Measurements from ENCODE around the gene CDC42EP1. TPM values are rescaled to one million over a fixed set of nuclear protein-coding genes. Genes with fewer than 3 reads are reported as not detected.

Gene CDC42EP1
- polyA plus RNA-seq, 1 donor from 2014 or later, result 0.24 TPM

DNA sequence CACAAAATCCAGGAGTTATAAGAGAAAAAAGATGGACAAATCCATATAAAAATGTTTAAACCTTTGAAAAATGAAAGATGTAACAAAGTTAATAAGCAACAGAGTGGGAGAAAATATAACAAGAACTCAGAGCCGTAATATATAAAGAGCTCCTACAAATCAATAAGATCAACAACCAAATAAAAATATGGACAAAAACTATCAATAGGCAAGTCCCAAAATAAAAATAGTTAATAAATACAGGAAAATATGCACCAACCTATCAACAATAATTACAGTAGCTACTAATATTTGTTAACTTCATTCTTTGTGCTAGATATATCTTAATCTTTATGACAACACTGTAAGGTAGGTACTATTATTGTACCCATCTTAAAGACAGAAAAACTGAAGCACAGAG is 43.8 kb upstream of the CDC42EP1 start:
- H3K9me2 ChIP-seq (ENCODE audit: insufficient read depth, low read length), result no peaks in the 10 kb centered on the region
- H3K27me3 ChIP-seq (ENCODE audit: insufficient read depth, low read depth, low read length), result peaks cover 31% of the 10 kb centered on the region
- no peak overlapping the region for H2AFZ ChIP-seq (ENCODE audit: low read depth, low read length)
- no peaks in the 10 kb centered on the region for H3K9me3 ChIP-seq (ENCODE audit: low read length)
- H3K27ac ChIP-seq (ENCODE audit: low read length), result no peak overlapping the region
- H3K79me2 ChIP-seq (replicated peaks; ENCODE audit: insufficient read depth, low read length), result no peaks in the 10 kb centered on the region
- no peaks in the 10 kb centered on the region for H4K20me1 ChIP-seq (ENCODE audit: insufficient read depth)
- TF ChIP-seq, protein P1, sequence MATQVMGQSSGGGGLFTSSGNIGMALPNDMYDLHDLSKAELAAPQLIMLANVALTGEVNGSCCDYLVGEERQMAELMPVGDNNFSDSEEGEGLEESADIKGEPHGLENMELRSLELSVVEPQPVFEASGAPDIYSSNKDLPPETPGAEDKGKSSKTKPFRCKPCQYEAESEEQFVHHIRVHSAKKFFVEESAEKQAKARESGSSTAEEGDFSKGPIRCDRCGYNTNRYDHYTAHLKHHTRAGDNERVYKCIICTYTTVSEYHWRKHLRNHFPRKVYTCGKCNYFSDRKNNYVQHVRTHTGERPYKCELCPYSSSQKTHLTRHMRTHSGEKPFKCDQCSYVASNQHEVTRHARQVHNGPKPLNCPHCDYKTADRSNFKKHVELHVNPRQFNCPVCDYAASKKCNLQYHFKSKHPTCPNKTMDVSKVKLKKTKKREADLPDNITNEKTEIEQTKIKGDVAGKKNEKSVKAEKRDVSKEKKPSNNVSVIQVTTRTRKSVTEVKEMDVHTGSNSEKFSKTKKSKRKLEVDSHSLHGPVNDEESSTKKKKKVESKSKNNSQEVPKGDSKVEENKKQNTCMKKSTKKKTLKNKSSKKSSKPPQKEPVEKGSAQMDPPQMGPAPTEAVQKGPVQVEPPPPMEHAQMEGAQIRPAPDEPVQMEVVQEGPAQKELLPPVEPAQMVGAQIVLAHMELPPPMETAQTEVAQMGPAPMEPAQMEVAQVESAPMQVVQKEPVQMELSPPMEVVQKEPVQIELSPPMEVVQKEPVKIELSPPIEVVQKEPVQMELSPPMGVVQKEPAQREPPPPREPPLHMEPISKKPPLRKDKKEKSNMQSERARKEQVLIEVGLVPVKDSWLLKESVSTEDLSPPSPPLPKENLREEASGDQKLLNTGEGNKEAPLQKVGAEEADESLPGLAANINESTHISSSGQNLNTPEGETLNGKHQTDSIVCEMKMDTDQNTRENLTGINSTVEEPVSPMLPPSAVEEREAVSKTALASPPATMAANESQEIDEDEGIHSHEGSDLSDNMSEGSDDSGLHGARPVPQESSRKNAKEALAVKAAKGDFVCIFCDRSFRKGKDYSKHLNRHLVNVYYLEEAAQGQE (IDR thresholded peaks at IDR 0.05; ENCODE audit: borderline replicate concordance), result no peak
- TF ChIP-seq SMC3 (conservative IDR thresholded peaks at IDR 0.05; ENCODE audit: poor library complexity) (no peak), TAF1 (IDR thresholded peaks at IDR 0.05; ENCODE audit: low read depth) (no peak), RAD21 (conservative IDR thresholded peaks at IDR 0.05) (no peak)
- no peak overlapping the region for H3K4me2 ChIP-seq (ENCODE audit: low read length)
- H3K4me3 ChIP-seq (ENCODE audit: low read length), result no peak overlapping the region
- H3F3A ChIP-seq (ENCODE audit: insufficient read depth, low read length, poor library complexity, severe bottlenecking), result no peaks in the 10 kb centered on the region
- H3K36me3 ChIP-seq (ENCODE audit: insufficient read depth, low read length), result no peaks in the 10 kb centered on the region
- no peak overlapping the region for H3K9ac ChIP-seq (ENCODE audit: low read length)

DNA sequence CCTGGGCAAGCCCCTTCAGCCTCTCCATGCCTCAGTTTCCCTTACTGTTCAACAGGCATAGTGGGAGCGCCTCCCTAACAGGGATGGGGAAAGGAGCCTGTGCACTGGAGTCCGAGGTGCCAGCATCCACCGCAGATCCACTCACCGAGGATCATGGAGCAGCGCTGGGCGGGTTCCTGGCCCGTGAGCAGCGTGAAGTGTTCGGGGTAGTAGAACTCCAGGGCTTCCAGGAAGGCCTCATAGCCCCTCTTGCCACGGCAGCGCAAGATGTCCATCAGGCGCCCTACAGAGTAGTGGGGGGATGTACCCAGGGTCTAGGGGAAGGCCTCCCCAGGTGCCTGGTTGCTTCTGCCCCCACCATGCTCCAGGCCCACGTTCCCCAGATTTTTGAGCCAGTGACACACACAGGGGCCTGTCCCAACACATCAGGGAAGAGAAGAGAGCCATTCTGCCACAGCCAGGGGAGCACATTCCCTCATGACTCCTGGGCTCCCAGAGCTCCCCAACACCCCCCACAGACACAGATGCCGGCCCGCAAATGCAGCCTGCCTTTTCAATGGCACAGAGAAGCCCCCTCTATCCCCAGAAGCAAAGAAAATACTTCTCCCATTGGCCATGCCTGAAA is 42.3 kb upstream of the CDC42EP1 start:
- H3K4me3 ChIP-seq (ENCODE audit: low read length), result no peak overlapping the region
- H3K27ac ChIP-seq (ENCODE audit: low read length), result no peak overlapping the region
- no peaks in the 10 kb centered on the region for H4K20me1 ChIP-seq (ENCODE audit: insufficient read depth)
- H3K9ac ChIP-seq (ENCODE audit: low read length), result no peak overlapping the region
- TF ChIP-seq SMC3 (conservative IDR thresholded peaks at IDR 0.05; ENCODE audit: poor library complexity), result no peak
- TF ChIP-seq EZH2 (IDR thresholded peaks at IDR 0.05; ENCODE audit: borderline replicate concordance, insufficient read depth, low read length, poor library complexity, severe bottlenecking), result no peak
- no peak for TF ChIP-seq EP300 (conservative IDR thresholded peaks at IDR 0.05; ENCODE audit: poor library complexity, severe bottlenecking)
- no peak for TF ChIP-seq MXI1 (conservative IDR thresholded peaks at IDR 0.05; ENCODE audit: poor library complexity, severe bottlenecking)
- TF ChIP-seq, protein P2, sequence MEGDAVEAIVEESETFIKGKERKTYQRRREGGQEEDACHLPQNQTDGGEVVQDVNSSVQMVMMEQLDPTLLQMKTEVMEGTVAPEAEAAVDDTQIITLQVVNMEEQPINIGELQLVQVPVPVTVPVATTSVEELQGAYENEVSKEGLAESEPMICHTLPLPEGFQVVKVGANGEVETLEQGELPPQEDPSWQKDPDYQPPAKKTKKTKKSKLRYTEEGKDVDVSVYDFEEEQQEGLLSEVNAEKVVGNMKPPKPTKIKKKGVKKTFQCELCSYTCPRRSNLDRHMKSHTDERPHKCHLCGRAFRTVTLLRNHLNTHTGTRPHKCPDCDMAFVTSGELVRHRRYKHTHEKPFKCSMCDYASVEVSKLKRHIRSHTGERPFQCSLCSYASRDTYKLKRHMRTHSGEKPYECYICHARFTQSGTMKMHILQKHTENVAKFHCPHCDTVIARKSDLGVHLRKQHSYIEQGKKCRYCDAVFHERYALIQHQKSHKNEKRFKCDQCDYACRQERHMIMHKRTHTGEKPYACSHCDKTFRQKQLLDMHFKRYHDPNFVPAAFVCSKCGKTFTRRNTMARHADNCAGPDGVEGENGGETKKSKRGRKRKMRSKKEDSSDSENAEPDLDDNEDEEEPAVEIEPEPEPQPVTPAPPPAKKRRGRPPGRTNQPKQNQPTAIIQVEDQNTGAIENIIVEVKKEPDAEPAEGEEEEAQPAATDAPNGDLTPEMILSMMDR (IDR thresholded peaks at IDR 0.05; ENCODE audit: poor library complexity, severe bottlenecking), result no peak
- TF ChIP-seq RAD21 (conservative IDR thresholded peaks at IDR 0.05), result no peak
- TF ChIP-seq, protein P1 (IDR thresholded peaks at IDR 0.05; ENCODE audit: borderline replicate concordance), result no peak
- no peak for TF ChIP-seq POLR2AphosphoS5 (IDR thresholded peaks at IDR 0.05)
- TF ChIP-seq TAF1 (IDR thresholded peaks at IDR 0.05; ENCODE audit: low read depth), result no peak
- no peaks in the 10 kb centered on the region for H3K36me3 ChIP-seq (ENCODE audit: insufficient read depth, low read length)
- H3K4me2 ChIP-seq (ENCODE audit: low read length), result no peak overlapping the region
- no peak overlapping the region for H2AFZ ChIP-seq (ENCODE audit: low read depth, low read length)
- no peaks in the 10 kb centered on the region for H3K9me2 ChIP-seq (ENCODE audit: insufficient read depth, low read length)
- no peaks in the 10 kb centered on the region for H3K9me3 ChIP-seq (ENCODE audit: low read length)
- no peaks in the 10 kb centered on the region for H3K79me2 ChIP-seq (replicated peaks; ENCODE audit: insufficient read depth, low read length)
- peaks cover 31% of the 10 kb centered on the region for H3K27me3 ChIP-seq (ENCODE audit: insufficient read depth, low read depth, low read length)
- H3F3A ChIP-seq (ENCODE audit: insufficient read depth, low read length, poor library complexity, severe bottlenecking), result no peaks in the 10 kb centered on the region
